ENCODE data around the gene F12.

GRCh38 chr5:177403792-177404640 lies 5.3 kb downstream of the F12 start:
- TF ChIP-seq POLR2A (IDR thresholded peaks at IDR 0.05) = no peak
- peak; percentile 65 to 87 (median 68) for TF ChIP-seq CTCF (IDR thresholded peaks at IDR 0.05)

Data from transverse colon (tissue), 3 donors.